ENCODE measurements around the gene ATOH7. TPM values are rescaled to one million over a fixed set of nuclear protein-coding genes. Genes with fewer than 3 reads are reported as not detected.

The ATOH7 gene
- total RNA-seq, 3 donors from 2014 or later (not counting 1 experiment from before 2014, with no cell fraction given) = not detected

DNA sequence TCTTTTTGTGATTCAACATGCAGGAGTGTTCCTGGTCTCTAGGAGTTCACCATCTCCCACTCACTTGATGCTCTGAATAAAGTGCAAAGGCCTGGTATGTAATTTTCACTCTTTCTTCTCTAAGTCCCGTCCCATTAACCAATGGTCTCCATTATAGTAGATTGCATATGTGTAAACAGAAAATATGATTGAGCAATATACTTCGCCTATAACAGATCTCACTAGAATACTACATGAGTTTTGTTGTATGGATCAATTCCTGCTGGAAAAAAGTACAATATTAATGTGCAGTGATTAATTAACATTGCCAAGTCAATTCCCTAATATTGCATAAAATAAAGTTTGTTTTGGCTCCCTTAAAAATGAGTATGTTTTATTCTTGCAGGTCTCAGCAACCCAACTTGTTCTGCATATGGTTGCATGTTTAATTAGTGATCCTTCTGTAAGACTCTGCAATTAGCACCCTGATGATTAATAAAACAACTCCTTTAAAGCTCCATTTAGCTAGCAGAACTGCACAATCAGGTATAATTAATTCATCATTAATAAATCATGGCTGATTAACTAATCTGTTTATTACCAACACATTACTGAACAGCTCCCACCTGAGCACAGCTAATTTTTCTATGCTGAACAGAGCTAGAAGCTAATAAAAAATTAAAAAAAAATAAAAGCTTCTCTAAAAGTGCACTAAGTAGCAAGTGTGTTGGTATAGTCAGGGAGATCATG, 37.8 kb upstream of the ATOH7 start:
- no peaks in the 10 kb centered on the region for H3K9me3 Mint-ChIP-seq
- intact Hi-C loops (cut with micrococcal nuclease) = no loop called here

DNA sequence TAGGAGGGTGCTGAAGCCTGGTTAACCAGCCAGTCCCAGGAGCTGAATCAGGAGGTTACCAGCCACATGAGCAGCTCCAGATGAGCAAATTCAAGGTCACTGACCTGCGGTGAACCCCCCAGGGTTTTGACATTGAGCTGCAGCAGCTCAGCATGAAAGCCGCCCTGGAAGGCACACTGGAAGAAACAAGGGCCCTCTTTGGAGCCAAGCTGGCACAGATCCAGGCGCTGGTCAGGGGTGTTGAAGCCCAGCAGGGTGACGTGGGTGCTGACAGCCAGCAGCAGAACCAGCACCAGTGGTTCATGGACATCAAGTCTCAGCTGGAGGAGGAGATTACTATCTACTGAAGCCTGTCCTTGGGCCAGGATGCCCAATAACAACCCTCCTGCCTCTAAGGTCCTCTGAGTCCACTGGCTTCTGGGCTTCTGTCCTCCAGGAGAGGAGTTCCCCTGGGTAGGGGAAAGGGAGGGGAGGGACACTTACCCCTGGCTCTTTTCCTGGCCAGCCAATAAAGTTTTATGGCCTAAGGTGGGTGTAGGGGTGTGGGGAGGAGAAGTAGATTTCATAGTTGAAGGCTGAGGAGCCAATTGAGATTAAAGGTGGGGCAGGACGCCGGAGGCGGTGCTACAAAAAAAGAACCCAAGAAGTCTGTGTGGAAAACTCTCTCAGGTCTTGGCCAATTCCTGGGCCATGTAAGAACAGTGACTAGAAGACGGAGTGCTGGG, 29.4 kb upstream of the ATOH7 start:
- DNase-seq (no peak), ATAC-seq (no peak)
- Mint-ChIP-seq H3K27me3 (ENCODE audit: low read depth in 2 of 2) (peaks cover 19 to 24% of the 10 kb centered on the region in 2 donors), H3K9me3 (no peaks in the 10 kb centered on the region), H3K36me3 (no peaks in the 10 kb centered on the region), H3K4me3 (no peak overlapping the region), H3K4me1 (no peaks in the 10 kb centered on the region), H3K27ac (no peak overlapping the region)
- Histone ChIP-seq H3K9me3 (ENCODE audit: control insufficient read depth, insufficient read depth, low read length) (peaks cover 5% of the 10 kb centered on the region), H3K36me3 (ENCODE audit: control insufficient read depth, insufficient read depth, low read length) (no peaks in the 10 kb centered on the region), H3K27ac (ENCODE audit: low read length) (no peak overlapping the region), H3K4me3 (ENCODE audit: low read length) (no peak overlapping the region), H3K4me1 (ENCODE audit: control insufficient read depth, insufficient read depth, low read length) (no peaks in the 10 kb centered on the region), H3K27me3 (ENCODE audit: control insufficient read depth, insufficient read depth, low read length) (no peaks in the 10 kb centered on the region)
- TF ChIP-seq, protein P1, sequence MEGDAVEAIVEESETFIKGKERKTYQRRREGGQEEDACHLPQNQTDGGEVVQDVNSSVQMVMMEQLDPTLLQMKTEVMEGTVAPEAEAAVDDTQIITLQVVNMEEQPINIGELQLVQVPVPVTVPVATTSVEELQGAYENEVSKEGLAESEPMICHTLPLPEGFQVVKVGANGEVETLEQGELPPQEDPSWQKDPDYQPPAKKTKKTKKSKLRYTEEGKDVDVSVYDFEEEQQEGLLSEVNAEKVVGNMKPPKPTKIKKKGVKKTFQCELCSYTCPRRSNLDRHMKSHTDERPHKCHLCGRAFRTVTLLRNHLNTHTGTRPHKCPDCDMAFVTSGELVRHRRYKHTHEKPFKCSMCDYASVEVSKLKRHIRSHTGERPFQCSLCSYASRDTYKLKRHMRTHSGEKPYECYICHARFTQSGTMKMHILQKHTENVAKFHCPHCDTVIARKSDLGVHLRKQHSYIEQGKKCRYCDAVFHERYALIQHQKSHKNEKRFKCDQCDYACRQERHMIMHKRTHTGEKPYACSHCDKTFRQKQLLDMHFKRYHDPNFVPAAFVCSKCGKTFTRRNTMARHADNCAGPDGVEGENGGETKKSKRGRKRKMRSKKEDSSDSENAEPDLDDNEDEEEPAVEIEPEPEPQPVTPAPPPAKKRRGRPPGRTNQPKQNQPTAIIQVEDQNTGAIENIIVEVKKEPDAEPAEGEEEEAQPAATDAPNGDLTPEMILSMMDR (IDR thresholded peaks at IDR 0.05) = no peak
- intact Hi-C loops (cut with micrococcal nuclease) = no loop called here
- WGBS (ENCODE audit: insufficient coverage) = 95% methylated on average over 8 of the region's 8 CpGs

More for the DNA sequence above, 37.8 kb upstream of the ATOH7 start:
- peaks cover 2 to 30% of the 10 kb centered on the region in 2 donors for H3K27me3 Mint-ChIP-seq (ENCODE audit: low read depth in 2 of 2)
- DNase-seq (no peak), ATAC-seq (no peak)
- no peak overlapping the region for H3K4me3 Mint-ChIP-seq
- WGBS (ENCODE audit: insufficient coverage) = no CpG with 5 or more reads among the region's 2 CpGs
- H3K27ac ChIP-seq (ENCODE audit: low read length) = no peak overlapping the region
- H3K36me3 Mint-ChIP-seq = no peaks in the 10 kb centered on the region
- TF ChIP-seq, protein P1 (IDR thresholded peaks at IDR 0.05) = no peak
- no peaks in the 10 kb centered on the region for H3K4me1 Mint-ChIP-seq
- H3K9me3 ChIP-seq (ENCODE audit: control insufficient read depth, insufficient read depth, low read length) = peaks cover 5% of the 10 kb centered on the region
- H3K4me1 ChIP-seq (ENCODE audit: control insufficient read depth, insufficient read depth, low read length) = no peaks in the 10 kb centered on the region
- H3K27me3 ChIP-seq (ENCODE audit: control insufficient read depth, insufficient read depth, low read length) = no peaks in the 10 kb centered on the region
- H3K27ac Mint-ChIP-seq = no peak overlapping the region
- no peak overlapping the region for H3K4me3 ChIP-seq (ENCODE audit: low read length)
- H3K36me3 ChIP-seq (ENCODE audit: control insufficient read depth, insufficient read depth, low read length) = no peaks in the 10 kb centered on the region

DNA sequence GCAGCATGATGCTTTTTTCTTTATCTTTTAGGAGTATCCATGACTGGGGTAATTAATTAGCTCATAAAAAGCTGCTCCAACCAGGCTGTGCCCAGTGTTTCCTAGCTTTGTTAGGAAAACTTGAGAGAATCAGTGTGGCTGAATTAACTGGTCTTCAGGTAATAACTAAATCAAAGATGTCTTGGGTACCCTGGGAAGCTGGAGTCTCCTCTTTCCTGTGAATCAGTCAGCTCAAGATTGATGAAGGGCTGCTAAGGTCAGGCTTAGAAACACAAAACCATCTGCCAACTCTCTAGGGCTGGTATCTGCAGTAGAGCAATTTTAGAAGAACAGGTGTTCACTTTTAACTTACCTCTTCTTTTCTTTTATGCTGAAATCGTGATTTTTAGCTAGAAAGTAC, 21.4 kb upstream of the ATOH7 start:
- no peaks in the 10 kb centered on the region for H3K9me3 Mint-ChIP-seq
- Histone ChIP-seq H3K4me1 (ENCODE audit: control insufficient read depth, insufficient read depth, low read length) (no peaks in the 10 kb centered on the region), H3K4me3 (ENCODE audit: low read length) (no peak overlapping the region), H3K36me3 (ENCODE audit: control insufficient read depth, insufficient read depth, low read length) (no peaks in the 10 kb centered on the region), H3K9me3 (ENCODE audit: control insufficient read depth, insufficient read depth, low read length) (no peaks in the 10 kb centered on the region), H3K27me3 (ENCODE audit: control insufficient read depth, insufficient read depth, low read length) (no peaks in the 10 kb centered on the region), H3K27ac (ENCODE audit: low read length) (no peak overlapping the region)
- no peak overlapping the region for H3K4me3 Mint-ChIP-seq
- no peak overlapping the region for H3K27ac Mint-ChIP-seq
- intact Hi-C loops (cut with micrococcal nuclease) = no loop called here
- DNase-seq = no peak
- H3K4me1 Mint-ChIP-seq = no peaks in the 10 kb centered on the region
- no peak for ATAC-seq
- 50% methylated on average over 1 of the region's 1 CpG for WGBS (ENCODE audit: insufficient coverage)
- H3K36me3 Mint-ChIP-seq = no peaks in the 10 kb centered on the region
- TF ChIP-seq, protein P1 (IDR thresholded peaks at IDR 0.05) = no peak
- H3K27me3 Mint-ChIP-seq (ENCODE audit: low read depth in 2 of 2) = peaks cover 17 to 24% of the 10 kb centered on the region in 2 donors

Data from natural killer cell (primary cell).